Kasumi-1 (cell line): ENCODE results near the gene ADGRB2.
A peak's percentile ranks its signal among the peaks of the same experiment; 100 is the strongest.

Experiments
- DNase-seq, 2 experiments: peaks; one replicate each; lab custom pipeline; 2025; lab: John Stamatoyannopoulos, UW

Gene ADGRB2

DNA sequence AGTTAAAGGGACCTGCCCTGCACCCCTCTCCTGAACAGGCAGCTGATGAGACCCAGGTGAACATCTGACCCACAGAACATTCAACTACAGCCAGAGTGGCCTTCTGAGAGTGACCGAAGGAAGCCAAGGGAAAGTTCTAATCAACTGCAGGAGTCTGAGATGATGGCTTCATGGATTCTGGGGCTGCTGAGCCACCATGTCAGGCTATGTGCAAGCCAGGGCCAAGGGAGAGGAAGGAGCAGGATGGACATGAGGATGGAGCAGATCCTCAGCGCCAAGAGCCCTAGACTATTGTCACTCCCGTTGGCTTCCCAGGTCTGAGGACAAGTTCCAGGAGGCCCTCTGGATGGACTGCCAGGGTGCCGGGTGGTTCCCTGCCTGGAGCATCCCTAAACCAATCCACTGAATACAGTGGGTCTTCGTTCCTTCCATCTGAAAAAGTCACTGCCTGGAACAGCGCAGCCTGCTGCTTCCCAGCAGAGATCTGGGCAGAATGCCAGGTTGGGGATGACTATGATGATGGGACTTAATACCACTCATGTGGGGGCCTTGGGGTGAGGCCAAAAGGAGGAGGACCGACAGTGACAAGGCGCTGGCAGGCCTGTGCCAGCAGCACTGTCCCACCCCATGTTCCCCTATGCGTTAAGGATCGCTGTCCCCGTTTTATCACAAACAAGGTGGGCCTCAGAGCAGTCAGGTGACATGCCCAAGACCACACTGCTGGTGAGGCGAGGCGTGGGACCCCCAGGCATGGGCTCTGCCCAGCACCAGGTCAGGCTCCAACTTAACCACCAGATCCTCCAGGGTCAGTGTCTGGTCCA is 31.9 kb upstream of the ADGRB2 start:
- DNase-seq, result no peak

DNA sequence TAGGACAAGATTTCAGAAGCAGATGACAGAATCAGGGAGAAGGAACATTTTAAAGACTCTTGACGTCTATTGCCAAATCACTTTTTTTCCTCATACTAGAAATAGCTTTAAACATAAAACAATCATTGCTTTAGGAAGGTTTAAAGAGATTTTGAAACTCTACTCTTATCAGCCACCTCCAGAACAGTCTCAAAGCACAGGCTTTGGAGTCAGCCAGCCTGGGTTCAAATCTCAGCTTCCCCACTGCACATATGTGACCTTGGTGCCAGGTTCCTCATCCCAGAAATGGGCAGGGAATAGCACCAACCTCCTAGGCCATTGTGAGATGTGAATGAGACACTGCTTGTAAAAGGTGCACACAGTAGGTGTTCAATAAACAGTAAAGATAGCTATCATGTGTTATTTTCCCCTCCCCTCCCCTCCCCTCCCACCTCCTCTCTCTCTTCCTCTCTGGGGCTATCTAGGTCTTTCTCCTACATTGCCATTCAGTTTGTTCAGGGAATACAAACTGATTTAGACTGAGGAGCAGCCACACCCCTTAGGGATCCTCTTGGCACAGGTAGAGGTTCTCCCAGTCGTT is 31.0 kb upstream of the ADGRB2 start:
- no peak for DNase-seq

DNA sequence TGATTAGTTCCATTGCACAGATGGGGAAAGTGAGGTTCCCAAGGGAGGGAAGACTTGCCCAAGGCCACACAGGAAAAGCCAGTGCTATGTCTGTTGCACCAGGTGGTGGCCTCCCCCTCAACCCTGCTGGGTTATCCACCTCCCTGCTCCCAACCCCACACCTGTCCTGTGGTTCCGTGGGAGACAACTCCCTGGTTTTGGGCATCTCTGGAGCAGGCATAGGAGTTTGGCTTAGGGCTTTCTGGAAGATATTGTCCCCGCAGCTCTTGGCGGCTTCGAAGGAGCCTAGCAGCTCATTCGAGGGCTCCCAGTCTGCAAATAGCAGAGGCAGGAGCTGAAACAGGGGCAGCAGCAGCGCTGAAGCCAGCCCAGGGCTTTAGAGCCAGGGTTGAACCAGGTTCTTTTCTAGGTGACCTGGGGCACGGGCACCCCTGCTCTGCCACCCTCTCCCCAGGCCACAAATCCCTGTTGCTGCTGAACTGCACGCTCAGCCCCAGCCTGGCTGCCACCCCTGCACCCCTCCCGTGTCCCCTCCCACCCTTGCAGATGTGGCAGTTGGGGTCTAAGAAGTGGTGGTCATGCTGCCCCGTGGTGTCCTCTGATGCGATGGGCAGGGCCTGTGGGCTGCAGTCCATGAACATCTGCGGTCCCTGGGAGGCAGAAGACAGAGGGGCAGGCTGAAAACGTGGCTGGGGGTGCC is 29.6 kb upstream of the ADGRB2 start:
- no peak for DNase-seq

DNA sequence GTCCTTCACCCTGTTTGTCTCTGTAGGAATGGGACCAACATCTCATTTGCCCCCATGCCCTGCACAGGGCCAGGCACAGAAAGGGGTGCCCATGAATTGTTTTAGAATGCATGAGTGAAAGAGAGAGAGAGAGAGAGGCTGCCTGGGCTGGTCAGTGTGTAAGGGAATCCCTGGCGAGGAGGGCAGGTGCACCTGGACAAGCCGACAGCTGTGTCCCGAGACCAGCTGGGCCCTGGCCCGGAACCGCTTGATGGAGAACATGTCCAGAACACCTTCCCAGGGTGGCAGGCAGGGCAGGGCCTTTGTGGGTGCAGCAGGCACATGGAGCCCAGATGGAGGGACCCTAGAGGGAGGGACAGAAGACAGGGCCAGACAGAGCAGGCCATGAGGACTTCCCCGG is 28.9 kb upstream of the ADGRB2 start:
- no peak for DNase-seq

DNA sequence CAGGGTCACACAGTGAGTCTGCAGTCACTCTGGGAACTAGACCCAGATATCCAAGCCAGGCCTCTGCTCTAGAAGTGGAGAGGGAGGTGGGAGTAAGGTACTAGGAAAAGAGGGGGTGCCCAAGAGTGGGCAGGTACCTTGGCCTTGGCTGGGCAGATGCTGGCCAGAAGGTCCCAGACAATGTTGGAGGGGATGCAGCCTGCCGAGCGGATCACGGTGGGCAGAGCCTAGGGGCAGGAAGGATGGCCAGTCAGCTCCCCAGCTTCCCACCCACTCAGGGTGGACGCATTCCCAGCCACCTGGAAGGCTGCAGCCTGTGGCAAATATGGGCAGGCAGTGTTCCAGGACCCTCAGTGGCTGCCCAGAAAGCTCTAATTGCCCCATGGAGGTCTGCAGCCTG is 28.4 kb upstream of the ADGRB2 start:
- no peak for DNase-seq

DNA sequence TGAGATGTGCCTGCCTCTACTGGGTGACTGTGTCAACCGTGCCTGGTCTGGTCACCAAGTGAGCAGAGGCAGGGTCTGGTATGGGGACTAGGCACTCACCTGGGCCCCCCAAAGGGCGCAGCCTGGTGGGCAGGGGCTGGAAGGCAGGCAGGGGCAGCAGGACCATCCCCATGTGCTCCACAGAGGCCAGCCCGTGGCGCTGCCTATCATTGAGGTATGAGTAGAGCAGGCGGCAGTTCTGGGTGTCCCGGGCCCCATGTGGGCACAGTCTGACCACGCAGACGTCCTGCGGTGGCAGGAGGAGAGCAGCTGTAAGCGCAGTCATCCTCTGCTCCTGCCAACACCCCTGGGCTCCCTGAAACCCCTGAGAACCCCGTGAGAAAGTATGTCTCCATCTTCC is 28.0 kb upstream of the ADGRB2 start:
- DNase-seq, result no peak

DNA sequence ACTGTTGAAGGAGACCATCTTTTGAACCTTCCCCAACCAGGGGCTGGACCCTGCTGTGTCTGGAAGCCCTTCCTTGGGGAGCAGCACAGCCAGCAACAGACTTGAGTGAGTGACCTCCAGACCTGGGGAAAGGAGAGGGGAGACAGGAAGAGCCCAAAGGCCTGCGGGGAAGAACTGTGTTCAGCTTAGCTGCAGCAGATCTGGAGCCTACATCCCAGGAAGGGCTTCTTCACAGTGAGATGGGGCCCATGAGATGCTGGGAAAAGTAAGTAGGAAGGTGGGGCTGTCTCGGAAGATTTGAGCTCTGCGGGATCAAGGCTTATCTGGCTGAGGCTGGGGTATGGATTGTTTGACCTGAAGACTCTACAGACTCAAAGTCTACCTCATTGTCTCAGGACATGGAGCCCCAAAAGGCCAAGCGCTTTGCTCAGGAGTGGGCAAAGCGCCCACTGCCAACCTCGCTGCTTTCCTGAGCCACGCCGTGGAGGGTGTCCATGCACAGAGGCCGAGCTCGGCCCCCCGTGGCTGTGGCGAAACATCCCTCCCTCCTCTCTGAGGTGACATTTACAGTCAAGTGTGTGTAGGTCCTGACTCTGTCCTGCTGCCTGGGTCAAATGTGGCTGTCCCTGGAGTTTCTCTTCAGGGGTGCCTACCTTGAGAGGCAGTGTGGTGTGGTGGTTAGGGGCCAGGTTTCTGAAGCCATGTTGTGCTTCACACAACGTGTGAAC is 27.2 kb upstream of the ADGRB2 start:
- no peak for DNase-seq

DNA sequence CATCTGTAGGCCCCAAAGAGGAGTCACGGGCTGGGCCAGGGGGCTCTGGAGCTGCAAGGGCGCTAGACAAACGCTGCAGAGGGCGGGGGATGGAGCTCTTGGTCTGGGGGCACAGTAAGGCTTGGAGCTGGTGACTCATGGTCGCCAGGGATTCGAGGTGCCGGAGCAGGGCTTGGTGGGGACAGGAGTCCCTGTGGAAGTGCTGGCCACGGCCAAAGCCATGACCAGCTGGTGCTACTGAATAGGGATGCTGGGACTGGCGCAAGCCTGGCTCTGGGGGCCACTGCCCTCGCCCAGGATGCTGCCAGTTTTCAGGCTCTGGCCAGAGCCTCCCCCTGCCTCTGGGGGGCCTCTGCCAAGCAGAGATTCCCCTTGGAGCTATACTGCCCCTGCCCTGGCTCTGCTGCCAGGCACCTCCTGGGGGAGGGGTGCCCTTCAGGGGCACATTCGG is 26.5 kb upstream of the ADGRB2 start:
- no peak for DNase-seq

DNA sequence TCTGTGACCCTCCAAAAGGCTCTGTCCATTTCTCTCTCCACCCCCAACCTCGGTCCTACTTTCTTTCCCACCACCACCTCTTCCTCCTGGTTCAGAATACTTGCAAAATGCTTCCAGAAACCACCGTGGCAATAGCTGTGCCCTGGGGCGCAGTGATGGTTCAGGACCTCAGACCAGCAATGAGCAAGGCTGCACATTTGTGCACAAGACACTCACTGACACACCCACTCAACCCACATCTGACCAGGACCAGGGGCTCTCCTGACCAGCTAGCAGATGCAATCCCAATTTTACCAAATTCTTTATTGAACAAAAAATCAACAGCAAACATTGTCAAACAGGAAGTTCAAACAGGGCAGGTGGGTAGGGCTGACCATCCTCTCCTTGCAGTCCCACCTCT is 26.0 kb upstream of the ADGRB2 start:
- DNase-seq, result no peak

DNA sequence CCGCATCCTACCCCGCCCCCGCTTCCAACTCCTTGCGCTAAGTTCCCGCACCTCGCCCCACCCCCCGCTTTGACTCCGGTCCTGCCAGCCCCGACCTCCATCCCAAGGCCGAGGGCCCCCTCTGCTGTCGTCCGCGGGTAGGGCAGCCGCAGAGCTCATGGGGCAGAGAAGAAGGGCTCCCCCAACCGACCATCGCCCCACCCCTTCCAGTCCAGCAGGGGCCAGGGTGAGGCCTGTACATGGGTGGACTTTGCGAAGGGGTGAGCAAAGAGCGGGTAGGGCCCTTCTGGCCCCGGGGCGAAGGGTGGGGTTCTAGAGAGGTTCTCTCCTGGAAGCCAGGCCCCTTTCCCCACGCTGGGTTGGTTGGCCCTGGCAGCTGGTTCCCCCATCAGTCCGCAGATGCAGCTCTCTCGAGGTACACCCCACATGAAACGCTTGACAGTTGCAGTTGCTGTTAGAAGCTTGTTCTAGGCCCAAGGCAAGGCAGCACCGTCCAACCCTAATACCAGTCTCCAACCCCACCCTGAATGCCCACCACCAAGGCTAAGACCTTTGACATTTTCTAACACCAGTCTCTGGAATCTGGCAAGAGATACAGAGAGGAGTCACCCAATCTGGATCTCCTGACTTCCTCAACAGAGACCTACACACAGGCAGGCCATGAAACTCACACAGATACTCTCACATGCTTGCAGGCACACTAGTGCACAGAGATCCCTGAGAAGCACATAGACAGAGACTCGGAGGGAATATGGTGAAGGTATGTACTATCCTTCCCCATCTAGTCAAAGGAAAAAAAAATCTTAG is 25.3 kb upstream of the ADGRB2 start:
- DNase-seq, result peak; percentile 66 to 77

DNA sequence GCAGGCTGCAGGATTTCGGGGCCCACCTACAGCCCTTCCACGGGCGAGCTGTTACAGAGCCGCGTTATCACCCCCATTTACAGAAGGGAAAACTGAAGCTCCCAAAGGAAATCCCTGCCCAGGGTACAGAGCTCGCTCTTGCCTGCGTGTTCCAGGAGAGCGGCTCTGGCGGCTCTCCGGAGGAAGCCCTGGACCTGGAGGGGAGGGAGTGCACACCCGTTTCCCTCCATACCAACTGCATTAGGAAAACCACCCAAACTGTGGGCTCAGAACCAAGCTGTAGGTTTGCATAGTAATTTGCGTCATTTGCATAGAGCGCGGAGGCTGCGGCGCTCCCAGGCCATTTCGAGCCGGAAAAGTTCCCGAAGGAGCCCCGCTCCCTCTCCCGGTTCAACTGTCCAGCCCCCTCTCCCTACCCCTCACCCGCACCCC is 24.7 kb upstream of the ADGRB2 start:
- peak; percentile 33 to 57 for DNase-seq

DNA sequence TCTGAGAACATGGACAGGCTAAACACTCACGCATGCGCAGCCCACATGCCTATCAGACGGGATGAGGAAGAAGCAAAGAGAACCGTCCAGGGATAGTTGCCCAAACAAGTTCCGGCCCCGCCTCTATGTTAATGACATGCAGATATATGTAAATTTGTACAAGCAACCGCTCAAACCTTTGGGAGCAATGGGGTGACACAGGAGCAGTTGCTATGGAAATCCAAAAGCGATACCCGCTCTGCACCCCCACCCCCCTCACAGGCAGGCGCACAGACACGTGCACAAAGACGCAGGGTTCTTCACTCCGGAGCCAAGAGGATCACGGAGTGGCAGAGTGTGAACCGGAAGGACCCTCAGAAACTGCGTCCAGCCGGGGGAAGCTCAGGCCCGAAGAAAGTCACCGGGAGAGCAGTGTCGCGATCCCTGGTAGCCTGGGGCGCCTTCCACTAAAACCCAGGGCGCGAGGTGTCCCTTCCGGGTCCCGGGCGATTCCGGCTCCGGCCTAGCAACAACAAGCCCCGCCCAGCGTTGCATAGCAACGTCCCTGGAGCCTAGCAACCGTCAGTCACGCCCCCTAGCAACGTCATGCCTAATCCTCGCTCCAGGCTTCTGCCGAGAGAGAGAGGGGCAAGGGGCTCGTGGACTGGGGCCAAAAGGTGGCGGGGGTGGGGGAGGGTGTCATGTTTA is 24.1 kb upstream of the ADGRB2 start:
- DNase-seq, result peak; percentile 53 to 60

DNA sequence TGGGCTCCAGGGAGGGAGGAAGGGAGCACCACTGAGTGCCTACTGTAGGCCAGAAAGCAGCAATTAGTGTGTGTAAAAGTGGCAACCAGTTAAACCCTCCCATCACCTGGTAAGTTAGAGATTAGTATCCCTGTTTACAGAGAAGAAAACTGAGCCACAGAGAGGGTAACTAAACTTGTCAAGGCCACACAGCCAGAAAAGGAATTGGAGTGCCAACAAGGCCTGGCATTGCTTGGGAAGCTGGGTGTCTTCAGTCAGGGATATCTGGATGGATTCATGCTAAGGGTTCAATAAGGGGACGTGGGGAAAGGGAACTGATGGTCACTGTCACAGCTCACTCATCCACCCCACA is 23.6 kb upstream of the ADGRB2 start:
- no peak for DNase-seq

DNA sequence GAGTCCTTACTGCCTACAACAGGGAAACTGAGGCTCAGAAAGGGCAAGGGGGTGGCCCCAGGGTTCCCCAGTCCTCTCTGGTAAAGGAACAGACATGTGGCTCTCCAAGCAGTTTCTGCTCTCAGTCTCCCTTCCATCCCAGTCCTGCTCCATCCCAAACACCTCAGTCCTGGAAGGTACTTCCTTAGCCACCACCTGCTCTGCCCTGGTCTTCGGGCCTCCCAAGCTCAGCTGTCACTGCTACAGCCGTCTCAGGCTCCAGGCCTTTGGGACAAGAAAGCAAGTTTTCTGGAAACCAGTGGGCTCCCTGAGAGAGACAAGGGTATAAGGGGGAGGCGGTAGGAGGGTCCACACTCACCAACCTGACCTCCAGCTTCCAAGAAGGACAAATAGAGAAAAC is 23.1 kb upstream of the ADGRB2 start:
- no peak for DNase-seq

DNA sequence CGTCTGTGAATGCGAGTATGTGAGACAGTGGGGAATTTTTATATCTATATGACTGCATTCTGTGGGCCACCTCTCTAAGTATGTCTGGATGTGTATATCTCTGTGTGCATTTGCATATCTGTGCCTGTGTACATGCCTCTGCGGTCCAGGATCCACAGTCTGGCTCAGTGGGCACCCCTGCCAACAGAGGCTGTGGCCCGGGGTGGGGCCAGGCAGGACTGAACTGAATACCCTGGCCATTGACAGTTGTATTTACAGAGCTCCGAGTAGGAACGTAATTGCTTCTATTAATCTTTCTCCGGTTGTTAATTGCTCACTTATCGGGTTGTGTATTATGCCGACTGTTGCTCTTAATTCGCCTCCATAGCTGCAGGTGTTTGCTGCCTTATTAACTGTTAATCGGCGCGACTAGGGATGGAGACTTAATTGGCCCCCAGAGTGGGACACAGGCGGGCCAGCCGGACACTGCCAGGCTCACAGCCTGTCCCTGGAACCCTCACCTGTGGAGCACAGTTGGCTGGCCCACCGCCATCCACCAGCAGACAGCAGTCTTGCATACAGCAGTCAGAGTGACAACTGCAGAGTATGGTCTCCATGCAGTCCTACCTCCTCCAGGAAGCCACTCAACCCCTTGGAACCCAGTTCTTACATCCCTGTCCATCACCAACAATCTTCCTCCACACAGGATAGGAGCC is 22.4 kb upstream of the ADGRB2 start:
- DNase-seq, result no peak

DNA sequence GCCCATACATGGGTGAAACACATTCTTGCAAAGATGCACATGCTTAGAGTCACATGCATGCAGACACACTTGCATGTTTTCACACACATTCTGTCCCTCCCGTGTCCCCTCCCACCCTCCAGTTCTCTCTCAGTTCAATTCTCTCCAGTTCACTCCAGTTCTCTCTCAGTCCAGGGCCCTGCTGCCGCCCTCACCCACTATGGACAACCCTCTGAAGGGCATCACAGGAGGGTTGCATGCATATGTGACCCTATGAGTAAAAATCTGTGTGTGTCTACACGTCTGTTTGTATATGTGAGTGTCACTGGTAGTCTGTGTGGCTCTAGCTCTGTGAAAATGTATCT is 21.8 kb upstream of the ADGRB2 start:
- no peak for DNase-seq

DNA sequence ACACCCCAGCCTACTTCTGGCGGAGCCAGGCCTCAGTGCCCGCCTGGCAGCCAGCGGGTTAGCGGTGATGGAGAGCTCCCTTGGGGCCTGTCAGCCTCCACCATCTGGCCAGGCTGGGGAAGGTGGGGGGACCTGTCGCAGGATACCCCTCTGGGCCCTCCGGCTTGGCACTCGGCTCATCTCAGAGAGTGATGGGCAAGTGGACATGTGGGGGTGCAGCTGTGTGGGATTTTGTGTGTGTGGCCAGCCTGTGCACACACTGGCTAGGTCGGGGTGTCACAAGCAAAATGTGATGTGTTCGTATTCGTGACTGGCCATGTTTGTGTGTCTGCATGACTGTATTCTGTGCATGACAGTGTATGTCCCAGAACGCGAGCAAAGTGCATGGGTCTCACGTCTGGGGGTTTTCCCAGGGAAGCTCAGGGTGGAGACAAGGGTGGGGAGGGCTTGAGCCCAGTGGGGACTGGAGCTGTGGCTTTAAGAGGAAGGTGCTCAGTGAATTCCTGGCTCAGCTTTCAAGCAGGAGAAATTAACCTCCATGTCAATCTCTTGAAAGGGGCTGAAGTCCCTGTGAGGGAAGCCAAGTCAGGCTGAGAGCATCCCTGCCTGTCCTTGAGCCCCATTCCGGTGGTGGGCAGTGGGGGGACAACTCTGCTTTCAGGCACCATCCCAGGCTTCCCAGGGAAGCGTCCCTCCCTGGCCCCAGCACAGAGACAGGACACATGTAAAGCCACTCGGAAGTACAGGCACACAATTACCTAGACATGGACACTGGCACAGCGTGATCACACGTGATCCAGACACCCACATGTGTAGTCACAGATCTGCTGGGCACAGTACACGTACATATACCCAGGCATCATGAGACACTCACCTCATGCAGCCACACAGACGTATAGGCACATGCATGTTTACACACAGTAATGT is 21.1 kb upstream of the ADGRB2 start:
- DNase-seq, result no peak

DNA sequence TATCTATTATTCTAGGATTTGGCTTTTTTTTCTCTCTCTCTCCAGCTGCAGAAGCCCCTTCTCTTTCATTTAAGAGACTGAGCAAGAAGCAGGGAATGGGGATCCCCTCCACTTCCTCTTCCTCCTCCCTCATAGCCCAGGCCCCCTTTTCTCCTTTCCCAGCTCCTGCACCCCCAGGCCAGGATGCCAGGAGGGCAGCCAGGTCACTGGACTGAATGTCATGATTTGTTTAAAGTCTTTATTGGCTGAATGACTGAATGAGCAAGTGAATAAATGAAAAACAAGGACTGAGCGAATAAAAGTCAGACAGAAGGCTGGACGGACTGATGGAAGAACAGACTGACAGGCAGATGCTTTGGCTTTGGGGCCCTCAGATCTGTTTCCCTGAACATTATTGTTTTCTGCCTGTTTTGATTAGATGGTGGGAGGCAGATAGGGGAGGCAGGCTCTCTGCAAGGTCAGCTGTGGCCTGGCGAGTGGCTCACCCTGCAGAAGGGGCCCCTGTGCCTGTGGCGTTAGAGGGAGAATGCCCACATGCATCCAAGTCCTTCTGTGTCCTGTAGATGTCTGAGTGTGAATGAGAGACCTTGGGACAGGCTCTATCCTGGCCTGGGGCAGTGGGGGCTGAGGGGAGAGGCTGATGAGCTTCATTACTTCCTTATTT is 20.3 kb upstream of the ADGRB2 start:
- no peak for DNase-seq

DNA sequence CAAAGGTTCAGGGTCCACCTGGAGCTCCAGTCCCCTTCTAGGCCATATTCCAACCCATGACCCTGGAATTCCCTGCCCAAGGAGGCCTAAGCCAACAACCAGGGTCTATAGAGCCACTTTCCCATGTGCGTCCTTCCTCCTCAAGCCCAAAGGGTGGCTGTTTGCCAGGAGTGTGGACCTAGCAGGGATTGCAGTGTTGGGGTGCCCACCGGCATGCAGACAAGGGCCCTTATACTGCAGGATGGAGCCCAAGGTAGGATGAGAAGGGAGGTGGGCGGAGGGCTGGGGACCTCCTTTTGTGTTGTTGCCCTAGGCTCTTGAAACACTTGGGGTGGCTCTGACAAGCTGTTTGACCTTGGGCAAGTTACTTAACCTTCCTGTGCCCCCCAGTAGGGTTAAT is 19.7 kb upstream of the ADGRB2 start:
- DNase-seq, result no peak
